CD14-positive monocyte (primary cell): ENCODE data around the gene PBX3. TPM values are rescaled to one million over a fixed set of nuclear protein-coding genes. Genes with fewer than 3 reads are reported as not detected.
"Not testable (repeated sequence)": the region's sequence is repeated elsewhere in the genome, so short reads cannot be mapped to it uniquely, and the experiment has no call there.

Source experiments
- DNase-seq, 3 donors: peaks; one replicate each; pipeline ENCODE4 v3.0.0-alpha.2; 2011 to 2022
- H2AFZ ChIP-seq: 2 replicates; pipeline ENCODE4 v1.6.0; 2012; ENCODE audit warnings: mild to moderate bottlenecking, low read depth, low read length, inconsistent platforms; ENCODE audit not compliant: insufficient read depth, poor library complexity, severe bottlenecking
- H3K27ac ChIP-seq, 2 donors: 1 replicate in 1 of 2; 2 replicates in 1 of 2; pipeline ENCODE4 v1.5.1; 2012 to 2013; ENCODE audit warnings: low read length in 2 of 2, control low read depth in 1 of 2, inconsistent platforms in 1 of 2, low read depth in 1 of 2, mild to moderate bottlenecking in 1 of 2
- H3K27me3 ChIP-seq, 2 donors: one replicate each; pipeline versions ENCODE4 v1.6.0 to v1.6.1; 2011 to 2013; ENCODE audit warnings: low read length in 2 of 2; ENCODE audit not compliant: control insufficient read depth in 2 of 2, insufficient read depth in 2 of 2
- H3K36me3 ChIP-seq, 2 donors: replicated peaks in 1 of 2; 1 replicate in 1 of 2; 2 replicates in 1 of 2; pipeline versions ENCODE4 v1.5.1 to v1.6.1; 2012 to 2013; ENCODE audit warnings: low read length in 2 of 2, control low read depth in 1 of 2, inconsistent platforms in 1 of 2, mild to moderate bottlenecking in 1 of 2; ENCODE audit not compliant: insufficient read depth in 2 of 2, control insufficient read depth in 1 of 2
- H3K4me1 ChIP-seq, 2 donors: 1 replicate in 1 of 2; 2 replicates in 1 of 2; pipeline versions ENCODE4 v1.5.1 to v1.6.1; 2012 to 2013; ENCODE audit warnings: low read length in 2 of 2, control low read depth in 1 of 2, inconsistent platforms in 1 of 2, mild to moderate bottlenecking in 1 of 2, moderate library complexity in 1 of 2; ENCODE audit not compliant: insufficient read depth in 2 of 2, control insufficient read depth in 1 of 2
- H3K4me2 ChIP-seq: replicated peaks from 2 replicates; pipeline ENCODE3; 2012; ENCODE audit warnings: low read length, moderate library complexity, mild to moderate bottlenecking; ENCODE audit not compliant: poor library complexity, severe bottlenecking; ENCODE audit errors: extremely low read depth
- H3K4me3 ChIP-seq, 3 experiments: fragments of 200-600 bp in 1 of 3; sonication (generic) in 1 of 3; replicated peaks in 1 of 3; 1 replicate in 2 of 3; 2 replicates in 1 of 3; pipeline ENCODE4 v1.5.1; 2011 to 2013; ENCODE audit warnings: low read length in 3 of 3, mild to moderate bottlenecking in 3 of 3, control low read depth in 2 of 3, low read depth in 2 of 3, inconsistent platforms in 1 of 3, moderate library complexity in 1 of 3
- H3K79me2 ChIP-seq: 2 replicates; pipeline ENCODE4 v1.6.0; 2012; ENCODE audit warnings: mild to moderate bottlenecking, control low read depth, inconsistent platforms, low read length, moderate library complexity; ENCODE audit not compliant: insufficient read depth
- H3K9ac ChIP-seq: 2 replicates; pipeline ENCODE4 v1.6.0; 2017; ENCODE audit warnings: low read length, mild to moderate bottlenecking; ENCODE audit not compliant: insufficient read depth, poor library complexity, severe bottlenecking
- H3K9me3 ChIP-seq, 2 donors: replicated peaks in 1 of 2; 1 replicate in 1 of 2; 2 replicates in 1 of 2; pipeline versions ENCODE4 v1.5.1 to v1.6.1; 2012 to 2013; ENCODE audit warnings: low read length in 2 of 2, control low read depth in 1 of 2; ENCODE audit not compliant: control insufficient read depth in 1 of 2, insufficient read depth in 1 of 2
- H4K20me1 ChIP-seq: 2 replicates; pipeline ENCODE4 v1.6.0; 2012; ENCODE audit warnings: mild to moderate bottlenecking, low read length, control low read depth, moderate library complexity; ENCODE audit not compliant: insufficient read depth
- H3K27ac Mint-ChIP-seq, 7 donors: one replicate each; pipeline ENCODE4 v1.8.0; 2020; ENCODE audit warnings: mild to moderate bottlenecking in 7 of 7, mixed read lengths in 7 of 7, moderate library complexity in 6 of 7, inconsistent platforms in 2 of 7
- H3K27me3 Mint-ChIP-seq, 3 donors: one replicate each; pipeline ENCODE4 v1.8.0; 2021 to 2022; ENCODE audit warnings: low read depth in 3 of 3, mild to moderate bottlenecking in 3 of 3, mixed read lengths in 3 of 3, moderate library complexity in 3 of 3, inconsistent platforms in 1 of 3
- H3K36me3 Mint-ChIP-seq, 2 donors: one replicate each; pipeline ENCODE4 v1.8.0; 2020; ENCODE audit warnings: mixed read lengths in 2 of 2, inconsistent platforms in 1 of 2, mild to moderate bottlenecking in 1 of 2
- H3K4me1 Mint-ChIP-seq: one replicate; pipeline ENCODE4 v1.8.0; 2020; ENCODE audit warnings: mild to moderate bottlenecking, mixed read lengths
- H3K4me3 Mint-ChIP-seq, 2 donors: one replicate each; pipeline ENCODE4 v1.8.0; 2020; ENCODE audit warnings: mild to moderate bottlenecking in 2 of 2, mixed read lengths in 2 of 2, moderate library complexity in 1 of 2
- H3K9me3 Mint-ChIP-seq, 7 donors: one replicate each; pipeline ENCODE4 v1.8.0; 2020 to 2022; ENCODE audit warnings: mixed read lengths in 7 of 7, mild to moderate bottlenecking in 6 of 7, moderate library complexity in 6 of 7, inconsistent platforms in 2 of 7
- CTCF ChIP-seq: fragments of 200-600 bp; IDR thresholded peaks from one replicate; pipeline ENCODE4 v1.8.0; 2022; ENCODE audit warnings: antibody characterized with exemption, mild to moderate bottlenecking
- WGBS: methylation state at CpG from one replicate; pipeline ENCODE4 v1.1.5; 2013; ENCODE audit warnings: missing lambda C conversion rate; ENCODE audit not compliant: insufficient coverage; 5-methylcytosine and 5-hydroxymethylcytosine counted together
- intact Hi-C, 2 donors: fragments of 100-400 bp; cut with micrococcal nuclease; formaldehyde crosslinking; loops; one replicate each; pipeline versions ENCODE4 v1.15.0 to v1.15.1; 2023
- polyA plus RNA-seq, 3 donors: library from polyadenylated mRNA; depleted of rRNA in 1 of 3; unstranded in 2 of 3; stranded (reverse) in 1 of 3; fragments of 300-500 nt in 2 of 3; fragments of >200 nt in 1 of 3; fragmentation: Illumina TruSeq in 2 of 3; gene quantifications; 1 replicate in 2 of 3; 2 replicates in 1 of 3; pipeline ENCODE4 v1.2.3, GENCODE V29; 2012 to 2021

The PBX3 gene
- polyA plus RNA-seq, 3 donors = 6.6 to 22.7 (median 7.1) TPM

- H3K27ac Mint-ChIP-seq = peak overlapping the region in 1 of 7 donors; percentile 23
These were observed 75.0 kb downstream of the PBX3 start for GRCh38 chr9:125822160-125822559.

GRCh38 chr9:125822902-125823301, 75.7 kb downstream of the PBX3 start:
- Histone ChIP-seq H3K9ac (no peak overlapping the region), H3K4me2 (no peak overlapping the region), H3K27ac (peak overlapping the region in 1 of 2 donors; percentile 75), H4K20me1 (no peaks in the 10 kb centered on the region), H3K79me2 (peaks cover 21% of the 10 kb centered on the region), H2AFZ (no peak overlapping the region), H3K4me1 (peaks cover 9 to 34% of the 10 kb centered on the region in 2 donors), H3K36me3 (no peaks in the 10 kb centered on the region), H3K4me3 (no peak overlapping the region), H3K27me3 (no peaks in the 10 kb centered on the region), H3K9me3 (no peaks in the 10 kb centered on the region)
- H3K4me3 Mint-ChIP-seq = no peak overlapping the region
- TF ChIP-seq CTCF = no peak
- WGBS = no CpG with 5 or more reads among the region's 2 CpGs
- H3K27me3 Mint-ChIP-seq = no peaks in the 10 kb centered on the region
- peak overlapping the region in 1 of 7 donors; percentile 61 for H3K27ac Mint-ChIP-seq
- H3K9me3 Mint-ChIP-seq = no peaks in the 10 kb centered on the region
- peaks cover 35% of the 10 kb centered on the region for H3K4me1 Mint-ChIP-seq
- intact Hi-C loops = loop anchor here in 1 of 2 donors (5.0 kb wide), 1 partner anchor 76 kb away; the partner anchor contains the start of gene PBX3
- H3K36me3 Mint-ChIP-seq = no peaks in the 10 kb centered on the region
- peak in 1 of 3 donors; percentile 7 for DNase-seq

More at GRCh38 chr9:125822160-125822559, 75.0 kb downstream of the PBX3 start:
- no peak overlapping the region for H3K4me3 Mint-ChIP-seq
- no peaks in the 10 kb centered on the region for H3K27me3 Mint-ChIP-seq
- Histone ChIP-seq H2AFZ (no peak overlapping the region), H3K4me3 (no peak overlapping the region), H3K27ac (no peak overlapping the region), H3K79me2 (peaks cover 17% of the 10 kb centered on the region), H3K9me3 (no peaks in the 10 kb centered on the region), H3K4me1 (peaks cover 9 to 34% of the 10 kb centered on the region in 2 donors), H3K27me3 (no peaks in the 10 kb centered on the region), H3K4me2 (no peak overlapping the region), H3K36me3 (no peaks in the 10 kb centered on the region), H3K9ac (no peak overlapping the region), H4K20me1 (no peaks in the 10 kb centered on the region)
- no CpG with 5 or more reads among the region's 2 CpGs for WGBS
- no peak for DNase-seq
- TF ChIP-seq CTCF = no peak
- H3K4me1 Mint-ChIP-seq = peaks cover 35% of the 10 kb centered on the region
- H3K9me3 Mint-ChIP-seq = no peaks in the 10 kb centered on the region
- H3K36me3 Mint-ChIP-seq = no peaks in the 10 kb centered on the region
- intact Hi-C loops = loop anchor here in 1 of 2 donors (5.0 kb wide), 1 partner anchor 75 kb away; the partner anchor contains the start of gene PBX3

- H3K36me3 Mint-ChIP-seq, H3K36me3 ChIP-seq, H3K9me3 Mint-ChIP-seq, H3K27me3 Mint-ChIP-seq, H4K20me1 ChIP-seq, H3K27me3 ChIP-seq, H3K9me3 ChIP-seq: not testable (repeated sequence)
- Mint-ChIP-seq H3K4me3 (peak overlapping the region; percentile 77 to 91), H3K4me1 (peaks cover 38% of the 10 kb centered on the region), H3K27ac (peak overlapping the region; percentile 35 to 77 (median 66))
- Histone ChIP-seq H2AFZ (peak overlapping the region; percentile 49), H3K9ac (peak overlapping the region; percentile 49), H3K4me1 (peaks cover 9 to 34% of the 10 kb centered on the region in 2 donors), H3K4me3 (peak overlapping the region; percentile 42 to 73 (median 51)), H3K79me2 (peaks cover 21% of the 10 kb centered on the region), H3K27ac (peak overlapping the region in 1 of 2 donors; percentile 75), H3K4me2 (peak overlapping the region; percentile 70)
- WGBS = 31% methylated on average over 4 of the region's 6 CpGs
- intact Hi-C loops = loop anchor here in 1 of 2 donors (5.0 kb wide), 1 partner anchor 77 kb away; the partner anchor contains the start of gene PBX3
- peak; percentile 9 to 44 (median 30) for DNase-seq
These were observed 76.8 kb downstream of the PBX3 start for GRCh38 chr9:125823874-125824406.
